Non-pigmented ciliary epithelial cell (primary cell): ENCODE data around the gene CDH1.
A peak's percentile ranks its signal among the peaks of the same experiment; 100 is the strongest.
"Not testable (repeated sequence)": the region's sequence is repeated elsewhere in the genome, so short reads cannot be mapped to it uniquely, and the experiment has no call there.

Experiments
- DNase-seq: peaks from one replicate; pipeline ENCODE4 v3.0.0-alpha.2; 2010; ENCODE audit warnings: low read depth

Gene CDH1

GRCh38 chr16:68737046-68737729 is at the start of gene CDH1:
CDH1 (plus strand) TSS chr16:68737292; CDS start chr16:68737416, 124 bp downstream.
- DNase-seq = no peak

GRCh38 chr16:68689921-68690320 is 47.2 kb upstream of the CDH1 start:
- no peak for DNase-seq

GRCh38 chr16:68695575-68695974 is 41.5 kb upstream of the CDH1 start:
- no peak for DNase-seq

GRCh38 chr16:68696514-68696913 is 40.6 kb upstream of the CDH1 start:
- DNase-seq = no peak

GRCh38 chr16:68698091-68698490 is 39.0 kb upstream of the CDH1 start:
- no peak for DNase-seq

- peak; percentile 1 for DNase-seq
These were observed 37.0 kb upstream of the CDH1 start for GRCh38 chr16:68700120-68700519.

- no peak for DNase-seq
These were observed 36.3 kb upstream of the CDH1 start for GRCh38 chr16:68700831-68701230.

- DNase-seq = peak; percentile 11
These were observed 32.7 kb upstream of the CDH1 start for GRCh38 chr16:68704232-68704867.

- peak; percentile 2 for DNase-seq
These were observed 29.5 kb upstream of the CDH1 start for GRCh38 chr16:68707340-68708152.

GRCh38 chr16:68710211-68710610 is 26.9 kb upstream of the CDH1 start:
- DNase-seq = no peak

GRCh38 chr16:68711421-68712139 is 25.5 kb upstream of the CDH1 start:
- DNase-seq = no peak

GRCh38 chr16:68713361-68713760 is 23.7 kb upstream of the CDH1 start:
- no peak for DNase-seq

- no peak for DNase-seq
These were observed 21.6 kb upstream of the CDH1 start for GRCh38 chr16:68715471-68715870.

GRCh38 chr16:68716516-68716915 is 20.6 kb upstream of the CDH1 start:
- not testable (repeated sequence) for DNase-seq

- DNase-seq = no peak
These were observed 19.4 kb upstream of the CDH1 start for GRCh38 chr16:68717684-68718083.

- no peak for DNase-seq
These were observed 18.5 kb upstream of the CDH1 start for GRCh38 chr16:68718590-68718989.

GRCh38 chr16:68719993-68720489 is 17.1 kb upstream of the CDH1 start:
- DNase-seq = no peak

GRCh38 chr16:68722119-68723024 is 14.7 kb upstream of the CDH1 start:
- no peak for DNase-seq

- no peak for DNase-seq
These were observed 12.3 kb upstream of the CDH1 start for GRCh38 chr16:68724797-68725196.

GRCh38 chr16:68728523-68728922 is 8.6 kb upstream of the CDH1 start:
- DNase-seq = no peak

GRCh38 chr16:68731637-68732036 is 5.5 kb upstream of the CDH1 start:
- DNase-seq = no peak
